Skeletal muscle satellite cell (primary cell): Measurements from ENCODE around the gene LTB4R2. TPM values are rescaled to one million over a fixed set of nuclear protein-coding genes. Genes with fewer than 3 reads are reported as not detected.

ENCODE experiments used
- H3K27me3 ChIP-seq: 2 replicates; pipeline ENCODE4 v1.7.0; 2013; ENCODE audit warnings: low read length; ENCODE audit not compliant: control insufficient read depth, insufficient read depth
- H3K36me3 ChIP-seq: 2 replicates; pipeline ENCODE4 v1.7.0; 2013; ENCODE audit warnings: mild to moderate bottlenecking, control low read depth, low read length; ENCODE audit not compliant: insufficient read depth
- H3K4me1 ChIP-seq: 2 replicates; pipeline ENCODE4 v1.7.0; 2013; ENCODE audit warnings: low read length; ENCODE audit not compliant: control insufficient read depth, insufficient read depth
- H3K4me2 ChIP-seq: 2 replicates; pipeline ENCODE4 v1.7.0; 2013; ENCODE audit warnings: mild to moderate bottlenecking, low read length
- H3K4me3 ChIP-seq: 2 replicates; pipeline ENCODE4 v1.7.0; 2013; ENCODE audit warnings: low read length
- H3K9ac ChIP-seq: 2 replicates; pipeline ENCODE4 v1.7.0; 2013; ENCODE audit warnings: mild to moderate bottlenecking, low read depth, low read length, moderate library complexity
- H3K9me3 ChIP-seq: replicated peaks from 2 replicates; pipeline ENCODE4 v1.7.0; 2013; ENCODE audit warnings: mild to moderate bottlenecking, control low read depth, low read length
- total RNA-seq: library from RNA; depleted of rRNA; stranded (reverse); fragments of >200 nt; gene quantifications from 2 replicates; pipeline ENCODE4 v1.2.3, GENCODE V29; 2012; rRNA removed

Gene LTB4R2
- 2.4 and 3.8 TPM in 2 replicates for total RNA-seq

GRCh38 chr14:24309538-24310264 is at the start of gene LTB4R2:
LTB4R2 (plus strand) TSS chr14:24310140; CDS start chr14:24310665, 525 bp downstream.
- H3K9me3 ChIP-seq, result no peaks in the 10 kb centered on the region
- H3K27me3 ChIP-seq, result no peaks in the 10 kb centered on the region
- H3K36me3 ChIP-seq, result peaks cover 22% of the 10 kb centered on the region
- H3K4me2 ChIP-seq, result peak within 1 kb of the TSS; percentile 75
- H3K9ac ChIP-seq, result no peak within 1 kb of the TSS
- H3K4me3 ChIP-seq, result no peak within 1 kb of the TSS
- H3K4me1 ChIP-seq, result peaks cover 15% of the 10 kb centered on the region

- no peak overlapping the region for H3K9ac ChIP-seq
- H3K36me3 ChIP-seq, result peaks cover 6% of the 10 kb centered on the region
- no peaks in the 10 kb centered on the region for H3K27me3 ChIP-seq
- H3K4me1 ChIP-seq, result peaks cover 8% of the 10 kb centered on the region
- H3K4me2 ChIP-seq, result no peak overlapping the region
- H3K4me3 ChIP-seq, result no peak overlapping the region
- no peaks in the 10 kb centered on the region for H3K9me3 ChIP-seq
Observed at GRCh38 chr14:24260780-24261157, 49.2 kb upstream of the LTB4R2 start.

GRCh38 chr14:24261256-24261968 is 48.5 kb upstream of the LTB4R2 start:
- Histone ChIP-seq H3K4me1 (peaks cover 8% of the 10 kb centered on the region), H3K4me2 (no peak overlapping the region), H3K36me3 (peaks cover 12% of the 10 kb centered on the region), H3K27me3 (no peaks in the 10 kb centered on the region), H3K9ac (no peak overlapping the region), H3K9me3 (no peaks in the 10 kb centered on the region), H3K4me3 (no peak overlapping the region)

GRCh38 chr14:24261969-24262327 is 48.0 kb upstream of the LTB4R2 start:
- Histone ChIP-seq H3K36me3 (peaks cover 14% of the 10 kb centered on the region), H3K9ac (no peak overlapping the region)

GRCh38 chr14:24262821-24263733 is 46.9 kb upstream of the LTB4R2 start, which contains the start of gene TGM1:
TGM1 (minus strand) TSS chr14:24263177; CDS start chr14:24262352, 825 bp downstream.
- no peak within 1 kb of the TSS for H3K9ac ChIP-seq
- no peak within 1 kb of the TSS for H3K4me2 ChIP-seq
- no peak within 1 kb of the TSS for H3K4me3 ChIP-seq
- H3K27me3 ChIP-seq, result no peaks in the 10 kb centered on the region
- peaks cover 8% of the 10 kb centered on the region for H3K4me1 ChIP-seq
- no peaks in the 10 kb centered on the region for H3K9me3 ChIP-seq
- peaks cover 22% of the 10 kb centered on the region for H3K36me3 ChIP-seq

More at GRCh38 chr14:24261969-24262327, 48.0 kb upstream of the LTB4R2 start:
- Histone ChIP-seq H3K27me3 (no peaks in the 10 kb centered on the region), H3K4me3 (no peak overlapping the region), H3K4me2 (no peak overlapping the region), H3K4me1 (peaks cover 8% of the 10 kb centered on the region), H3K9me3 (no peaks in the 10 kb centered on the region)

- Histone ChIP-seq H3K4me3 (no peak overlapping the region), H3K9me3 (no peaks in the 10 kb centered on the region), H3K9ac (no peak overlapping the region), H3K27me3 (no peaks in the 10 kb centered on the region), H3K4me1 (peaks cover 7% of the 10 kb centered on the region), H3K36me3 (peaks cover 27% of the 10 kb centered on the region), H3K4me2 (no peak overlapping the region)
Observed at GRCh38 chr14:24263848-24264247, 46.1 kb upstream of the LTB4R2 start.

- Histone ChIP-seq H3K9me3 (no peaks in the 10 kb centered on the region), H3K4me1 (peaks cover 3% of the 10 kb centered on the region), H3K4me3 (no peak overlapping the region), H3K36me3 (peaks cover 28% of the 10 kb centered on the region), H3K9ac (no peak overlapping the region), H3K27me3 (no peaks in the 10 kb centered on the region), H3K4me2 (no peak overlapping the region)
Observed at GRCh38 chr14:24264298-24264697, 45.6 kb upstream of the LTB4R2 start.

- peaks cover 5% of the 10 kb centered on the region for H3K4me1 ChIP-seq
- H3K27me3 ChIP-seq, result no peaks in the 10 kb centered on the region
- no peak overlapping the region for H3K4me3 ChIP-seq
- H3K4me2 ChIP-seq, result no peak overlapping the region
- no peaks in the 10 kb centered on the region for H3K9me3 ChIP-seq
- H3K9ac ChIP-seq, result no peak overlapping the region
- H3K36me3 ChIP-seq, result peaks cover 28% of the 10 kb centered on the region
Observed at GRCh38 chr14:24266344-24267244, 43.3 kb upstream of the LTB4R2 start.

- Histone ChIP-seq H3K27me3 (no peaks in the 10 kb centered on the region), H3K9ac (no peak overlapping the region), H3K4me1 (peaks cover 9% of the 10 kb centered on the region), H3K4me3 (no peak overlapping the region), H3K4me2 (no peak overlapping the region), H3K9me3 (no peaks in the 10 kb centered on the region), H3K36me3 (peaks cover 28% of the 10 kb centered on the region)
Observed at GRCh38 chr14:24267516-24267915, 42.4 kb upstream of the LTB4R2 start.

GRCh38 chr14:24268225-24268624 is 41.7 kb upstream of the LTB4R2 start:
- no peak overlapping the region for H3K4me3 ChIP-seq
- peaks cover 9% of the 10 kb centered on the region for H3K4me1 ChIP-seq
- no peaks in the 10 kb centered on the region for H3K9me3 ChIP-seq
- no peak overlapping the region for H3K4me2 ChIP-seq
- H3K36me3 ChIP-seq, result peaks cover 28% of the 10 kb centered on the region
- no peak overlapping the region for H3K9ac ChIP-seq
- H3K27me3 ChIP-seq, result no peaks in the 10 kb centered on the region
